Left ventricle myocardium inferior (tissue), 1 donor: ENCODE measurements around the gene BUD31. TPM values are rescaled to one million over a fixed set of nuclear protein-coding genes. Genes with fewer than 3 reads are reported as not detected.

Source experiments
- DNase-seq: peaks from one replicate; pipeline ENCODE4 v3.0.0-alpha.2; 2020
- H3K27ac ChIP-seq: fragments of 200-600 bp; replicated peaks from 2 replicates; pipeline ENCODE4 v1.8.0; 2021
- H3K27me3 ChIP-seq: fragments of 200-600 bp; 2 replicates; pipeline ENCODE4 v1.8.0; 2021; ENCODE audit warnings: low read depth
- H3K36me3 ChIP-seq: fragments of 200-600 bp; 2 replicates; pipeline ENCODE4 v1.8.0; 2021
- H3K4me1 ChIP-seq: fragments of 200-600 bp; 2 replicates; pipeline ENCODE4 v1.8.0; 2021
- H3K4me3 ChIP-seq: fragments of 200-600 bp; 2 replicates; pipeline ENCODE4 v1.8.0; 2021; ENCODE audit warnings: mild to moderate bottlenecking, moderate library complexity
- H3K9me3 ChIP-seq: fragments of 200-600 bp; replicated peaks from 2 replicates; pipeline ENCODE4 v1.8.0; 2021
- CTCF ChIP-seq: fragments of 200-600 bp; IDR thresholded peaks from 2 replicates; pipeline ENCODE4 v1.8.0; 2021; ENCODE audit warnings: antibody characterized with exemption, mild to moderate bottlenecking, borderline replicate concordance
- intact Hi-C: fragments of 100-400 bp; cut with micrococcal nuclease; formaldehyde crosslinking; loops from one replicate; pipeline ENCODE4 v1.11.0; 2022
- total RNA-seq: library from RNA; stranded (reverse); fragmentation: NEBNext Ultra II Directional; extraction: Animal tissue kit (Norgen Biotek cat#: 25700); gene quantifications from one replicate; pipeline ENCODE4 v1.2.1, GENCODE V29; 2021
- donor health status: DM: no; HTN: yes; CAD: no; lungs with severe emphysema.

BUD31 gene
- total RNA-seq, 1 donor from 2014 or later, result 43.9 TPM

GRCh38 chr7:99390941-99391602 lies 17.7 kb upstream of the BUD31 start:
- peaks cover 79% of the 10 kb centered on the region for H3K36me3 ChIP-seq
- no peak overlapping the region for H3K27ac ChIP-seq
- no peak for DNase-seq
- no peaks in the 10 kb centered on the region for H3K9me3 ChIP-seq
- H3K4me3 ChIP-seq, result no peak overlapping the region
- peaks cover 32% of the 10 kb centered on the region for H3K4me1 ChIP-seq
- TF ChIP-seq CTCF, result no peak
- no peaks in the 10 kb centered on the region for H3K27me3 ChIP-seq
- intact Hi-C loops, result no loop called here

- intact Hi-C loops, result no loop called here
- no peak for DNase-seq
- H3K27ac ChIP-seq, result peak overlapping the region; percentile 72
- no peak for TF ChIP-seq CTCF
- no peaks in the 10 kb centered on the region for H3K27me3 ChIP-seq
- H3K4me3 ChIP-seq, result peak overlapping the region; percentile 75
- peaks cover 71% of the 10 kb centered on the region for H3K36me3 ChIP-seq
- peaks cover 32% of the 10 kb centered on the region for H3K4me1 ChIP-seq
- H3K9me3 ChIP-seq, result no peaks in the 10 kb centered on the region
Observed at GRCh38 chr7:99392046-99392445, 16.7 kb upstream of the BUD31 start.

GRCh38 chr7:99392659-99393354 lies 16.0 kb upstream of the BUD31 start:
- Histone ChIP-seq H3K36me3 (peaks cover 71% of the 10 kb centered on the region), H3K9me3 (no peaks in the 10 kb centered on the region), H3K27ac (peak overlapping the region; percentile 72), H3K27me3 (no peaks in the 10 kb centered on the region), H3K4me1 (peaks cover 32% of the 10 kb centered on the region), H3K4me3 (peak overlapping the region; percentile 75)
- peak; percentile 16 for TF ChIP-seq CTCF
- intact Hi-C loops, result no loop called here
- DNase-seq, result peak; percentile 82

- intact Hi-C loops, result no loop called here
- Histone ChIP-seq H3K4me3 (peak overlapping the region; percentile 75), H3K27ac (peak overlapping the region; percentile 72), H3K4me1 (peaks cover 32% of the 10 kb centered on the region), H3K36me3 (peaks cover 71% of the 10 kb centered on the region), H3K9me3 (no peaks in the 10 kb centered on the region), H3K27me3 (no peaks in the 10 kb centered on the region)
- no peak for TF ChIP-seq CTCF
- peak; percentile 64 for DNase-seq
Observed at GRCh38 chr7:99393355-99394187, 15.2 kb upstream of the BUD31 start.

GRCh38 chr7:99394188-99394502 lies 14.6 kb upstream of the BUD31 start:
- peaks cover 71% of the 10 kb centered on the region for H3K36me3 ChIP-seq
- no peaks in the 10 kb centered on the region for H3K9me3 ChIP-seq
- peaks cover 34% of the 10 kb centered on the region for H3K4me1 ChIP-seq
- H3K27me3 ChIP-seq, result no peaks in the 10 kb centered on the region
- TF ChIP-seq CTCF, result no peak
- H3K27ac ChIP-seq, result no peak overlapping the region
- no peak overlapping the region for H3K4me3 ChIP-seq
- intact Hi-C loops, result no loop called here
- DNase-seq, result no peak
